K562 (cell line): ENCODE results near the gene GOLGA6D. TPM values are rescaled to one million over a fixed set of nuclear protein-coding genes. Genes with fewer than 3 reads are reported as not detected.

Experiments used
- ATAC-seq: fragments of 200-7000 bp; cut with Tn5 transposase; 3 replicates; pipeline ENCODE4 v1.9.1; 2020; ENCODE audit warnings: moderate library complexity
- BruUV-seq: library from RNA; stranded (reverse); fragments of 400-500 nt; replicated peaks from 2 replicates; lab custom pipeline; 2021; lab: Mats Ljungman, UMichigan
- CTCF ChIA-PET: fragments of 300-600 bp; formaldehyde crosslinking; extraction: SDS; loops from one replicate; lab custom pipeline; 2021; ENCODE audit warnings: low intra/inter-chr PET ratio; lab: Yijun Ruan, JAX
- POLR2A ChIA-PET: fragments of 300-600, 350-650 bp; sonication (Branson Sonifier 250); formaldehyde crosslinking; extraction: SDS; loops from one replicate; lab custom pipeline; 2021; ENCODE audit warnings: antibody characterized with exemption, inconsistent platforms; lab: Yijun Ruan, JAX
- DNase-seq, 4 experiments: peaks; one replicate each; pipeline versions ENCODE4 v3.0.0 to v3.0.0-alpha.2; 2011 to 2018; ENCODE audit warnings: low spot score in 3 of 4, mixed read lengths in 3 of 4; ENCODE audit errors: extremely low read depth in 1 of 4
- FAIRE-seq: peaks from 2 replicates; lab custom pipeline; 2011; peaks lifted over from hg19 to GRCh38; lab: Jason Lieb, UNC
- H2AFZ ChIP-seq: 2 replicates; pipeline ENCODE4 v1.6.0; 2011; ENCODE audit warnings: low read depth, low read length, control low read depth, inconsistent platforms
- H3K27ac ChIP-seq: fragments of 200-600 bp; 3 replicates; pipeline ENCODE4 v1.8.0; 2011; ENCODE audit warnings: low read depth, mild to moderate bottlenecking, control low read depth, inconsistent platforms, low read length, moderate library complexity, mixed read lengths; ENCODE audit errors: extremely low read depth
- H3K27me3 ChIP-seq, 2 experiments: fragments of 300-600 bp in 1 of 2; 2 replicates in 1 of 2; 3 replicates in 1 of 2; pipeline versions ENCODE4 v1.6.0 to v1.8.0; 2011; ENCODE audit warnings: inconsistent platforms in 2 of 2, low read length in 2 of 2, mild to moderate bottlenecking in 1 of 2, mixed read lengths in 1 of 2, moderate library complexity in 1 of 2; ENCODE audit not compliant: control insufficient read depth in 2 of 2, insufficient read depth in 2 of 2
- H3K36me3 ChIP-seq: fragments of 300-600 bp; 3 replicates; pipeline ENCODE4 v1.8.0; 2011; ENCODE audit warnings: mild to moderate bottlenecking, low read length, inconsistent platforms; ENCODE audit not compliant: control insufficient read depth, insufficient read depth
- H3K4me1 ChIP-seq, 2 experiments: fragments of 200-600 bp in 1 of 2; replicated peaks in 1 of 2; 2 replicates in 1 of 2; 3 replicates in 1 of 2; pipeline versions ENCODE4 v1.5.1 to v1.8.0; 2011; ENCODE audit warnings: inconsistent platforms in 2 of 2, low read length in 2 of 2, mild to moderate bottlenecking in 1 of 2, mixed read lengths in 1 of 2, moderate library complexity in 1 of 2; ENCODE audit not compliant: control insufficient read depth in 2 of 2, insufficient read depth in 2 of 2
- H3K4me2 ChIP-seq: 2 replicates; pipeline ENCODE4 v1.6.1; 2011; ENCODE audit warnings: low read length, control low read depth, inconsistent platforms, mixed read lengths; ENCODE audit not compliant: insufficient read depth
- H3K4me3 ChIP-seq: fragments of 200-600 bp; sonication (generic), shearing (Covaris generic); 2 replicates; pipeline ENCODE4 v1.5.1; 2016; ENCODE audit warnings: control low read depth, inconsistent platforms
- H3K79me2 ChIP-seq: fragments of 200-600 bp; 3 replicates; pipeline ENCODE4 v1.8.0; 2011; ENCODE audit warnings: low read length, inconsistent platforms; ENCODE audit not compliant: control insufficient read depth, insufficient read depth
- H3K9ac ChIP-seq, 2 experiments: 2 replicates each; pipeline versions ENCODE4 v1.6.0 to v1.6.1; 2011; ENCODE audit warnings: low read depth in 2 of 2, low read length in 2 of 2, control low read depth in 1 of 2, inconsistent platforms in 1 of 2, mild to moderate bottlenecking in 1 of 2, mixed read lengths in 1 of 2; ENCODE audit not compliant: insufficient read depth in 1 of 2
- H3K9me1 ChIP-seq: one replicate; pipeline ENCODE4 v1.6.0; 2011; ENCODE audit warnings: inconsistent platforms, mild to moderate bottlenecking, low read length, moderate library complexity; ENCODE audit not compliant: control insufficient read depth, insufficient read depth
- H3K9me3 ChIP-seq: replicated peaks from 2 replicates; pipeline ENCODE4 v1.5.1; 2011; ENCODE audit warnings: low read depth, low read length, inconsistent platforms; ENCODE audit not compliant: control insufficient read depth, insufficient read depth
- H4K20me1 ChIP-seq: replicated peaks from 2 replicates; pipeline ENCODE4 v1.6.1; 2011; ENCODE audit warnings: low read length, inconsistent platforms, mixed read lengths; ENCODE audit not compliant: control insufficient read depth, insufficient read depth
- DEAF1 ChIP-seq: fragments of 450-650 bp; formaldehyde crosslinking; IDR thresholded peaks from 2 replicates; pipeline ENCODE4 v1.4.0; 2020; ENCODE audit warnings: mild to moderate bottlenecking, moderate library complexity
- GABPB2 ChIP-seq: fragments of 250-450 bp; sonication (Bioruptor Pico); conservative IDR thresholded peaks from 2 replicates; pipeline ENCODE4 v1.5.1; 2021; ENCODE audit warnings: mild to moderate bottlenecking
- NFRKB ChIP-seq: fragments of 450-650 bp; IDR thresholded peaks from 2 replicates; pipeline ENCODE4 v1.6.1; 2016; ENCODE audit warnings: low read depth
- NRF1 ChIP-seq, 2 experiments: fragments of 450-650 bp; IDR thresholded peaks in 1 of 2; conservative IDR thresholded peaks in 1 of 2; 2 replicates each; pipeline ENCODE4 v1.6.1; 2014; ENCODE audit warnings: mild to moderate bottlenecking in 2 of 2
- SNAPC5 ChIP-seq: fragments of 250-450 bp; sonication (Bioruptor Pico); IDR thresholded peaks from 2 replicates; pipeline ENCODE4 v1.8.0; 2021; ENCODE audit warnings: moderate library complexity, mild to moderate bottlenecking, inconsistent platforms
- TARDBP ChIP-seq: fragments of 450-650 bp; IDR thresholded peaks from 2 replicates; pipeline ENCODE4 v1.6.1; 2016
- TRIM25 ChIP-seq: fragments of 450-650 bp; IDR thresholded peaks from 2 replicates; pipeline ENCODE4 v1.7.0; 2016; ENCODE audit warnings: borderline replicate concordance
- ZBTB17 ChIP-seq: fragments of 450-650 bp; formaldehyde crosslinking; IDR thresholded peaks from 2 replicates; pipeline ENCODE4 v1.4.0; 2020; ENCODE audit warnings: mild to moderate bottlenecking
- WGBS: fragments of 100-300 bp; shearing (Covaris generic); methylation state at CpG from one replicate; pipeline ENCODE4 v1.1.6; 2016; ENCODE audit warnings: low coverage, mixed read lengths; ENCODE audit not compliant: insufficient coverage; ENCODE audit errors: missing lambda C conversion rate; 5-methylcytosine and 5-hydroxymethylcytosine counted together
- in situ Hi-C: fragments of 300-500 bp; cut with MboI; formaldehyde crosslinking; loops from 4 replicates; pipeline ENCODE4 v1.15.0; 2018; ENCODE audit warnings: inconsistent platforms, mixed read lengths
- intact Hi-C: fragments of 100-400 bp; cut with micrococcal nuclease; formaldehyde crosslinking; loops from 2 replicates; pipeline ENCODE4 v1.14.2; 2022
- polyA plus RNA-seq, 8 experiments: library from polyadenylated mRNA; depleted of rRNA in 4 of 8; stranded (reverse) in 5 of 8; unstranded in 3 of 8; fragments of >200 nt; fragmentation: Nextera tagmentation in 2 of 8; fragmentation: Illumina TruSeq in 1 of 8; extraction: Ambion mirVana in 2 of 8; extraction: Trizol in 1 of 8; gene quantifications; 2 replicates each; pipeline versions ENCODE4 v1.2.1 to v1.2.3, GENCODE V29; 2011 to 2014; ENCODE audit warnings: inconsistent platforms in 1 of 8, missing spikeins in 1 of 8
- total RNA-seq, 7 experiments: library from RNA; depleted of rRNA in 6 of 7; stranded (reverse); fragments of >200 nt in 6 of 7; fragmentation: Illumina TruSeq in 2 of 7; extraction: Trizol in 2 of 7; gene quantifications; 2 replicates each; pipeline versions ENCODE4 v1.2.1 to v1.2.3, GENCODE V29; 2011 to 2021; ENCODE audit warnings: low replicate concordance in 1 of 7

Gene GOLGA6D
- total and polyA plus RNA-seq, 9 of the 15 experiments (the other 6 are each of a cell fraction or from before 2014, with no cell fraction given) = not detected

GRCh38 chr15:75234191-75234810 lies 48.3 kb upstream of the GOLGA6D start:
- ATAC-seq = no peak
- ChIA-PET POLR2A (interaction anchor here (0.5 to 0.6 kb wide), 3 partner anchors 19 to 270 kb away, joined by 3 to 4 read pairs (median 3); no protein-coding TSS in a partner anchor), CTCF (no interaction called here)
- H4K20me1 ChIP-seq = peaks cover 13% of the 10 kb centered on the region
- no peaks in the 10 kb centered on the region for H3K9me1 ChIP-seq
- no peak for FAIRE-seq
- H3K4me3 ChIP-seq = no peak overlapping the region
- H3K36me3 ChIP-seq = no peaks in the 10 kb centered on the region
- intact Hi-C loops = no loop called here
- no peak overlapping the region for H3K4me2 ChIP-seq
- H3K27ac ChIP-seq = no peak overlapping the region
- in situ Hi-C loops = loop anchor here (10.0 kb wide), 1 partner anchor 1150 kb away; the partner anchor contains the start of gene GOLGA6A
- H3K79me2 ChIP-seq = no peaks in the 10 kb centered on the region
- TF ChIP-seq DEAF1 (CRISPR knock-in tag) (no peak), SNAPC5 (CRISPR knock-in tag) (no peak), TARDBP (no peak), ZBTB17 (no peak), GABPB2 (CRISPR knock-in tag) (no peak), TRIM25 (no peak), NFRKB (no peak), NRF1 (conservative IDR thresholded peaks at IDR 0.05 in 1 of 2, IDR thresholded peaks at IDR 0.05 in 1 of 2) (no peak)
- no TSS peak for BruUV-seq
- H2AFZ ChIP-seq = no peak overlapping the region
- H3K9ac ChIP-seq = no peak overlapping the region
- no peak for DNase-seq
- H3K4me1 ChIP-seq = peaks cover 0 to 15% of the 10 kb centered on the region in 2 experiments; a peak in 2 of 5 replicates
- peaks cover 3 to 77% of the 10 kb centered on the region in 2 experiments; a peak in 3 of 5 replicates for H3K27me3 ChIP-seq
- 0% methylated on average over 5 of the region's 5 CpGs for WGBS
- H3K9me3 ChIP-seq = no peaks in the 10 kb centered on the region
